PC-9 (cell line): Measurements from ENCODE around the gene CNGB1. TPM values are rescaled to one million over a fixed set of nuclear protein-coding genes. Genes with fewer than 3 reads are reported as not detected.
A peak's percentile ranks its signal among the peaks of the same experiment; 100 is the strongest.

Source experiments
- BruUV-seq: library from RNA; stranded (reverse); fragments of 400-500 nt; replicated peaks from 2 replicates; lab custom pipeline; 2021; lab: Mats Ljungman, UMichigan
- CTCF ChIA-PET: fragments of 300-600 bp; sonication (Branson Sonifier 250); formaldehyde crosslinking; loops from one replicate; lab custom pipeline; 2022; ENCODE audit warnings: antibody characterized with exemption; lab: Charles Lee
- POLR2A ChIA-PET: fragments of 300-600 bp; sonication (Branson Sonifier 250); formaldehyde crosslinking; loops from one replicate; lab custom pipeline; 2022; ENCODE audit warnings: antibody characterized with exemption; ENCODE audit not compliant: unreplicated experiment; lab: Charles Lee
- DNase-seq, 2 experiments: peaks; one replicate each; pipeline versions ENCODE4 v3.0.0 to v3.0.0-alpha.2; 2015 to 2022; ENCODE audit warnings: mixed read lengths in 1 of 2
- H2AFZ ChIP-seq: fragments of 200-600 bp; sonication (generic); 2 replicates; pipeline ENCODE4 v1.8.1; 2017; ENCODE audit warnings: antibody characterized with exemption
- H3F3A ChIP-seq: fragments of 200-600 bp; sonication (generic); 2 replicates; pipeline ENCODE4 v1.8.1; 2017; ENCODE audit warnings: antibody characterized with exemption, mild to moderate bottlenecking, low read depth; ENCODE audit not compliant: insufficient read depth
- H3K27ac ChIP-seq: fragments of 200-600 bp; sonication (generic); 2 replicates; pipeline ENCODE4 v1.6.1; 2016; ENCODE audit warnings: mixed run types
- H3K27me3 ChIP-seq: fragments of 200-600 bp; sonication (generic); 2 replicates; pipeline ENCODE4 v1.6.1; 2016; ENCODE audit warnings: low read depth, mixed run types; ENCODE audit not compliant: insufficient read depth
- H3K36me3 ChIP-seq: fragments of 200-600 bp; sonication (generic); 2 replicates; pipeline ENCODE4 v1.6.1; 2016; ENCODE audit warnings: low read depth, mixed run types
- H3K4me1 ChIP-seq: fragments of 200-600 bp; sonication (generic); replicated peaks from 2 replicates; pipeline ENCODE4 v1.6.1; 2016; ENCODE audit warnings: mixed run types; ENCODE audit not compliant: insufficient read depth
- H3K4me2 ChIP-seq: fragments of 200-600 bp; sonication (generic); 2 replicates; pipeline ENCODE4 v1.6.1; 2017; ENCODE audit warnings: mixed run types
- H3K4me3 ChIP-seq: fragments of 200-600 bp; sonication (generic); 2 replicates; pipeline ENCODE4 v1.6.1; 2016; ENCODE audit warnings: mixed run types
- H3K79me2 ChIP-seq: fragments of 200-600 bp; sonication (generic); 2 replicates; pipeline ENCODE4 v1.6.1; 2017; ENCODE audit warnings: low read depth, mixed run types
- H3K9me2 ChIP-seq: fragments of 200-600 bp; sonication (generic); 2 replicates; pipeline ENCODE4 v1.8.1; 2017; ENCODE audit warnings: mild to moderate bottlenecking; ENCODE audit not compliant: insufficient read depth
- H3K9me3 ChIP-seq: fragments of 200-600 bp; sonication (generic); 2 replicates; pipeline ENCODE4 v1.8.1; 2016; ENCODE audit warnings: low read depth; ENCODE audit not compliant: insufficient read depth
- H4K20me1 ChIP-seq: fragments of 200-600 bp; sonication (generic); 2 replicates; pipeline ENCODE4 v1.8.1; 2017; ENCODE audit not compliant: insufficient read depth
- CTCF ChIP-seq: fragments of 200-600 bp; sonication (generic); conservative IDR thresholded peaks from 2 replicates; pipeline ENCODE4 v1.6.1; 2017; ENCODE audit warnings: mixed run types, antibody characterized with exemption, mild to moderate bottlenecking, moderate library complexity
- EZH2 ChIP-seq: fragments of 200-600 bp; sonication (generic); IDR thresholded peaks from 2 replicates; pipeline ENCODE4 v1.8.0; 2017; ENCODE audit warnings: antibody characterized with exemption, low read depth
- intact Hi-C: fragments of 100-400 bp; cut with micrococcal nuclease; formaldehyde crosslinking; loops from one replicate; pipeline ENCODE4 v1.10.0; 2022; ENCODE audit not compliant: unreplicated experiment
- total RNA-seq: library from RNA; stranded (reverse); gene quantifications from 2 replicates; pipeline ENCODE4 v1.2.3, GENCODE V29; 2021

Gene CNGB1
- total RNA-seq, 1 experiment from 2014 or later = 1.1 TPM

GRCh38 chr16:57977418-57978069 lies 6.6 kb upstream of the CNGB1 start:
- BruUV-seq = no TSS peak
- ChIA-PET CTCF (interaction anchor here (0.7 kb wide), 1 partner anchor 76 kb away, joined by 9 read pairs; no protein-coding TSS in a partner anchor), POLR2A (no interaction called here)
- H3K36me3 ChIP-seq = no peaks in the 10 kb centered on the region
- intact Hi-C loops = no loop called here
- DNase-seq = no peak
- H3F3A ChIP-seq = peaks cover 11% of the 10 kb centered on the region; the same call in 1 of the 2 replicates
- H3K9me3 ChIP-seq = no peaks in the 10 kb centered on the region
- H4K20me1 ChIP-seq = no peaks in the 10 kb centered on the region
- peaks cover 15% of the 10 kb centered on the region for H3K4me1 ChIP-seq
- H3K27ac ChIP-seq = no peak overlapping the region
- H3K9me2 ChIP-seq = no peaks in the 10 kb centered on the region
- no peak overlapping the region for H2AFZ ChIP-seq
- no peaks in the 10 kb centered on the region for H3K27me3 ChIP-seq
- H3K79me2 ChIP-seq = no peaks in the 10 kb centered on the region
- TF ChIP-seq CTCF = no peak
- TF ChIP-seq EZH2 = no peak
- H3K4me2 ChIP-seq = no peak overlapping the region
- H3K4me3 ChIP-seq = no peak overlapping the region

GRCh38 chr16:57976331-57976796 lies 5.4 kb upstream of the CNGB1 start:
- H2AFZ ChIP-seq = no peak overlapping the region

GRCh38 chr16:57972306-57972705 lies 1.4 kb upstream of the CNGB1 start:
- no TSS peak for BruUV-seq
- POLR2A ChIA-PET = no interaction called here

More at GRCh38 chr16:57976331-57976796, 5.4 kb upstream of the CNGB1 start:
- Histone ChIP-seq H4K20me1 (no peaks in the 10 kb centered on the region), H3K9me2 (no peaks in the 10 kb centered on the region), H3K4me1 (peaks cover 15% of the 10 kb centered on the region), H3K27me3 (no peaks in the 10 kb centered on the region), H3K27ac (peak overlapping the region; percentile 37), H3K9me3 (no peaks in the 10 kb centered on the region), H3K4me3 (no peak overlapping the region), H3F3A (peaks cover 11% of the 10 kb centered on the region; the same call in 1 of the 2 replicates), H3K36me3 (no peaks in the 10 kb centered on the region), H3K79me2 (no peaks in the 10 kb centered on the region), H3K4me2 (peak overlapping the region; percentile 29)
- intact Hi-C loops = no loop called here
- peak; percentile 45 to 62 for DNase-seq
- POLR2A ChIA-PET = no interaction called here
- TF ChIP-seq CTCF (no peak), EZH2 (no peak)
- CTCF ChIA-PET = no interaction called here
- BruUV-seq = no TSS peak

More at GRCh38 chr16:57972306-57972705, 1.4 kb upstream of the CNGB1 start:
- H2AFZ ChIP-seq = no peak overlapping the region
- DNase-seq = no peak
- H3K36me3 ChIP-seq = no peaks in the 10 kb centered on the region
- peaks cover 15% of the 10 kb centered on the region for H3K4me1 ChIP-seq
- H3K27ac ChIP-seq = no peak overlapping the region
- no peaks in the 10 kb centered on the region for H3K27me3 ChIP-seq
- H3K4me3 ChIP-seq = no peak overlapping the region
- no peak overlapping the region for H3K4me2 ChIP-seq
- no peaks in the 10 kb centered on the region for H3K79me2 ChIP-seq
- CTCF ChIA-PET = no interaction called here
- TF ChIP-seq EZH2 = no peak
- no peak for TF ChIP-seq CTCF
- peaks cover 12% of the 10 kb centered on the region; the same call in 1 of the 2 replicates for H3F3A ChIP-seq
- H3K9me2 ChIP-seq = no peaks in the 10 kb centered on the region
- H4K20me1 ChIP-seq = no peaks in the 10 kb centered on the region
- intact Hi-C loops = no loop called here
- no peaks in the 10 kb centered on the region for H3K9me3 ChIP-seq
